ENCODE measurements around the gene ADCK2.

ADCK2 gene

DNA sequence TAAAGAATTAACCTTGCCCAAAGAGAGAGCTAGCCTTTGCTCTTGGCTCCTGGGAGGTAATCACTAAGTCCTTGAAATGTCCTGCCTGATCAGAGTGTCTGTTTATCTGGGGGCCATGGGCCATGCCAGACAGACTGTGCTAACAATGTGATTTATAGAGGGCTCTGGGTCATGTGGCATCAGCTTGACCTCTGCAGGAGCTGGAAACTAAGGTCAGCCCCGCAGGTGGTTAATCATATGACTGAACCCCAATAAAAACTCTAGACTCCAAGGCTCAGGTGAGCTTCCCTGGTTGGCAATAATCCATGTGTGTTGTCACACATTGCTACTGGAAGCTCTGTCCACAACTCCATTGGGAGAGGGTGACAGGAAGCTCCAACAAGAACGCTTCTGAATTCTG is 71.3 kb downstream of the ADCK2 start:
- H3K4me3 ChIP-seq (ENCODE audit: low read depth, low read length): no peak overlapping the region
- TF ChIP-seq, protein P1, sequence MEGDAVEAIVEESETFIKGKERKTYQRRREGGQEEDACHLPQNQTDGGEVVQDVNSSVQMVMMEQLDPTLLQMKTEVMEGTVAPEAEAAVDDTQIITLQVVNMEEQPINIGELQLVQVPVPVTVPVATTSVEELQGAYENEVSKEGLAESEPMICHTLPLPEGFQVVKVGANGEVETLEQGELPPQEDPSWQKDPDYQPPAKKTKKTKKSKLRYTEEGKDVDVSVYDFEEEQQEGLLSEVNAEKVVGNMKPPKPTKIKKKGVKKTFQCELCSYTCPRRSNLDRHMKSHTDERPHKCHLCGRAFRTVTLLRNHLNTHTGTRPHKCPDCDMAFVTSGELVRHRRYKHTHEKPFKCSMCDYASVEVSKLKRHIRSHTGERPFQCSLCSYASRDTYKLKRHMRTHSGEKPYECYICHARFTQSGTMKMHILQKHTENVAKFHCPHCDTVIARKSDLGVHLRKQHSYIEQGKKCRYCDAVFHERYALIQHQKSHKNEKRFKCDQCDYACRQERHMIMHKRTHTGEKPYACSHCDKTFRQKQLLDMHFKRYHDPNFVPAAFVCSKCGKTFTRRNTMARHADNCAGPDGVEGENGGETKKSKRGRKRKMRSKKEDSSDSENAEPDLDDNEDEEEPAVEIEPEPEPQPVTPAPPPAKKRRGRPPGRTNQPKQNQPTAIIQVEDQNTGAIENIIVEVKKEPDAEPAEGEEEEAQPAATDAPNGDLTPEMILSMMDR (IDR thresholded peaks at IDR 0.05; ENCODE audit: insufficient read depth, low read depth, low read length, missing control alignments): no peak
- DNase-seq (ENCODE audit: low read depth): no peak
